Measurements from ENCODE around the gene CCDC197. TPM values are rescaled to one million over a fixed set of nuclear protein-coding genes. Genes with fewer than 3 reads are reported as not detected.

The CCDC197 gene
- total RNA-seq, 1 experiment from 2014 or later: not detected

GRCh38 chr14:94021416-94022157 is 24.5 kb downstream of the CCDC197 start:
- WGBS (ENCODE audit: extremely low coverage, insufficient read length, low lambda C conversion rate): no CpG with 5 or more reads among the region's 10 CpGs
- Histone ChIP-seq H4K8ac (replicated peaks; ENCODE audit: insufficient read length, low read depth, low read length) (no peak overlapping the region), H3K18ac (ENCODE audit: insufficient read length, low read depth, low read length) (no peak overlapping the region), H3K4ac (ENCODE audit: low read depth, low read length) (no peak overlapping the region), H3K56ac (ENCODE audit: insufficient read length, low read depth, low read length) (no peak overlapping the region), H3K23me2 (ENCODE audit: insufficient read length, low read depth, low read length, poor library complexity, severe bottlenecking) (no peaks in the 10 kb centered on the region), H4K5ac (ENCODE audit: insufficient read length, low read depth, low read length) (no peak overlapping the region), H3K9me3 (ENCODE audit: control insufficient read depth, low read depth, low read length) (no peaks in the 10 kb centered on the region), H3K14ac (ENCODE audit: insufficient read depth, low read length) (no peak overlapping the region; the same call in 1 of the 2 replicates), H3K4me2 (ENCODE audit: insufficient read depth, insufficient read length, low read length) (no peak overlapping the region), H3K79me2 (ENCODE audit: insufficient read depth, low read length) (no peaks in the 10 kb centered on the region), H3T11ph (ENCODE audit: low read length) (no peak overlapping the region), H2BK20ac (ENCODE audit: low read depth, low read length, poor library complexity, severe bottlenecking) (no peak overlapping the region), H3K9ac (ENCODE audit: extremely low read depth, insufficient read length, low read length) (no peak overlapping the region), H3K4me1 (ENCODE audit: insufficient read depth, low read length) (no peaks in the 10 kb centered on the region; the same call in 1 of the 2 replicates), H3K27me3 (ENCODE audit: insufficient read depth, low read length) (no peaks in the 10 kb centered on the region), H3K79me1 (ENCODE audit: insufficient read depth, low read depth, low read length, poor library complexity, severe bottlenecking) (no peaks in the 10 kb centered on the region), H2AFZ (ENCODE audit: low read length) (no peak overlapping the region), H2BK5ac (ENCODE audit: insufficient read length, low read length) (no peak overlapping the region), H2AK5ac (ENCODE audit: insufficient read length, low read length) (no peak overlapping the region), H2BK120ac (ENCODE audit: low read depth, low read length, poor library complexity, severe bottlenecking) (no peak overlapping the region), H4K91ac (ENCODE audit: insufficient read length, low read depth, low read length) (no peak overlapping the region), H4K20me1 (ENCODE audit: control insufficient read depth, insufficient read depth, insufficient read length) (no peaks in the 10 kb centered on the region), H3K23ac (ENCODE audit: insufficient read length, low read depth, low read length) (no peak overlapping the region), H2BK12ac (ENCODE audit: insufficient read length, low read depth, low read length) (no peak overlapping the region), H2BK15ac (ENCODE audit: low read depth, low read length) (no peak overlapping the region), H3K27ac (ENCODE audit: insufficient read length, low read depth, low read length) (no peak overlapping the region)
- Mint-ChIP-seq H3K9me3 (no peaks in the 10 kb centered on the region; a peak in 1 of 5 replicates), H3K36me3 (ENCODE audit: insufficient read depth in 1 of 3, low read depth in 3 of 3) (no peaks in the 10 kb centered on the region), H3K4me3 (no peak overlapping the region), H3K4me1 (peaks cover 25 to 50% of the 10 kb centered on the region in 2 experiments), H3K27me3 (ENCODE audit: low read depth) (peaks cover 11% of the 10 kb centered on the region), H3K27ac (no peak overlapping the region)
- no peak for DNase-seq
- no peak for TF ChIP-seq CTCF (conservative IDR thresholded peaks at IDR 0.05)

Data from H9 (cell line).